Measurements from ENCODE around the gene TTYH1.

The TTYH1 gene

GRCh38 chr19:54481326-54481930, 66.2 kb downstream of the TTYH1 start:
- TF ChIP-seq CTCF (IDR thresholded peaks at IDR 0.05; ENCODE audit: low read depth, low read length) = peak; percentile 72
- DNase-seq (ENCODE audit: low read depth, low spot score) = no peak
- no peak overlapping the region for H3K4me3 ChIP-seq (ENCODE audit: low read depth, low read length)
- in situ Hi-C loops (cut with HindIII; ENCODE audit: low sequenced_read_pairs) = no loop called here

- TF ChIP-seq CTCF (IDR thresholded peaks at IDR 0.05; ENCODE audit: low read depth, low read length) = no peak
- DNase-seq (ENCODE audit: low read depth, low spot score) = no peak
- no peak overlapping the region for H3K4me3 ChIP-seq (ENCODE audit: low read depth, low read length)
- in situ Hi-C loops (cut with HindIII; ENCODE audit: low sequenced_read_pairs) = no loop called here
Measured at GRCh38 chr19:54482889-54483288, 67.6 kb downstream of the TTYH1 start.

DNA sequence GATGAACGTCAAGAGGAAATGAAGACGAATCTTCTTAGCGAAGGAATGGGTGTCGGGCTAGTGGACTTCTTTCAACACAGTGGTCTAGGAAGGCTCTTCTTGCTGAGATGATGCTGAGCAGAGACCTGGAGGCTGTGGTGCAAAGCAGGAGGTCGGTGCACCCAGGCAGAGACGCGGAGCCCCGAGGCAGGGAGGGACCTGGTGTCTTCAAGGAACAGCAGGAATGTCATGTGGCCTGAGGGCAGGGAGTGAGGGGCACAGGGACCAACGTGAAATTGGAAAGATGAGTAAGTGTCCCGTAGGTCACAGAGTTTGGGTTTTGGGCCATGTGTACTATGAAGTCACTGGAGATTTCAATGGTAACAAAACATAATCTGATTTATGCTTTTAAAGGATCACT, 69.2 kb downstream of the TTYH1 start:
- H3K4me3 ChIP-seq (ENCODE audit: low read depth, low read length) = no peak overlapping the region
- DNase-seq (ENCODE audit: low read depth, low spot score) = no peak
- TF ChIP-seq CTCF (IDR thresholded peaks at IDR 0.05; ENCODE audit: low read depth, low read length) = no peak
- in situ Hi-C loops (cut with HindIII; ENCODE audit: low sequenced_read_pairs) = no loop called here

DNA sequence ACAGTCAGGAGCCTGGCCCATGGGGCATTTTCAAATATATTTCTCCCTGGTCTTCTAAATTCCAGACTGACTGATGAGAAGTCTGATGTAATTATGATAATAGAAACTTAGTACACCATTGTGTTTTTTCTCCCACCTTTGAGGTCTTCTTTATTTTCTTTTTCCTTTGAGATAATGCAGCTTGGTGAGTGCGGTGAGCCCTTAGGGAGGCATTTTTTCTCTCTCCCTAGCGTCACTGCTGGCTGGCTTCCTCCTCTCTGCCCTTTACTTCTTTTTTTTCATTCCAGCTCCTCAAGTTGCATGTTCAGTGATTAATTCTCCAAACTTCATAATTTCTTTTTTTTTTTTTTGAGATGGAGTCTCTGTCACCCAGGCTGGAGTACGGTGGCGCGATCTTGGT, 70.6 kb downstream of the TTYH1 start:
- no peak for TF ChIP-seq CTCF (IDR thresholded peaks at IDR 0.05; ENCODE audit: low read depth, low read length)
- in situ Hi-C loops (cut with HindIII; ENCODE audit: low sequenced_read_pairs) = no loop called here
- peak; percentile 10 for DNase-seq (ENCODE audit: low read depth, low spot score)
- no peak overlapping the region for H3K4me3 ChIP-seq (ENCODE audit: low read depth, low read length)

Data from astrocyte of the spinal cord (primary cell).